H7 (cell line): Measurements from ENCODE around the gene KCND2. TPM values are rescaled to one million over a fixed set of nuclear protein-coding genes. Genes with fewer than 3 reads are reported as not detected.

Experiments
- DNase-seq: peaks from one replicate; pipeline ENCODE4 v3.0.0; 2012
- H3K27me3 ChIP-seq: 2 replicates; pipeline ENCODE4 v1.6.0; 2011; ENCODE audit warnings: mild to moderate bottlenecking, low read length; ENCODE audit not compliant: control insufficient read depth, insufficient read depth
- H3K36me3 ChIP-seq: replicated peaks from 2 replicates; pipeline ENCODE4 v1.5.1; 2011; ENCODE audit warnings: low read length; ENCODE audit not compliant: control insufficient read depth, insufficient read depth
- H3K4me3 ChIP-seq: 2 replicates; pipeline ENCODE4 v1.5.1; 2011; ENCODE audit warnings: low read depth, mild to moderate bottlenecking, control low read depth, low read length, moderate library complexity; ENCODE audit not compliant: insufficient read depth
- total RNA-seq: library from RNA; depleted of rRNA; stranded (reverse); fragments of >200 nt; shearing (Covaris generic); gene quantifications from 2 replicates; pipeline ENCODE4 v1.2.3, GENCODE V29; 2014

The KCND2 gene
- total RNA-seq, 1 experiment from 2014 or later, result 3.4 TPM

DNA sequence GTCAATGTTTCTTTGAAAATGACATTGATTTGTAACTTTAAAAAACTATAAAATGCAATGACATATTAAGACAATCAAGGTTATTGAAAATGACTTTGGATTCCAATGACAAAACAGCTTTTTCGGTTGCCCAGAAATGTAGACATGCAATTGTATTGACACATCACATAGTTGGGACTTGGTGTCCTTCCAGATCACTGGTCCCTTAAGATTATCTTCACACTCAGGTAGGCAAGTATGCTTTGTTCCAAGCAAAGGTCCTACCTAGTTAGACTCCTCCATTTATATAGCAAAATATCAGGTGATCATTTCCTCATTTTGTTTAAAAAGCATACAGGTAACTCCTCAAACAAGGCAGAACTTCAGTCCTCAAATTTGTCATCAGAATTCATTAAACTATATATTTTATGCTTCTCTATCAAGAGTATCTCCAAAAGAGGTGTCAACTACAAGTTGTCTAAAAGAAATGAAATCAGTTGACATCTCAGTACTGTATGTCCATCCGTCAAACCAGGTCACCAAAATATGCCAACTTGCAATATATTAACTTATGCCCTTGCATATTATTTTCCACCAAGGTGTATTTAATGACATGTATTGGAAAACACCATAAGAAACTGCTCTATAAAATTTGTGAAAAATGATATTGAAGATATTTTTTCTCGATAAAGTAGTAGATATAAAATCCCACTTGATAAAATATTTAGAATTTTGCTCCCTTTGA, 520.4 kb downstream of the KCND2 start:
- Histone ChIP-seq H3K4me3 (no peak overlapping the region), H3K36me3 (no peaks in the 10 kb centered on the region), H3K27me3 (no peaks in the 10 kb centered on the region)
- no peak for DNase-seq

DNA sequence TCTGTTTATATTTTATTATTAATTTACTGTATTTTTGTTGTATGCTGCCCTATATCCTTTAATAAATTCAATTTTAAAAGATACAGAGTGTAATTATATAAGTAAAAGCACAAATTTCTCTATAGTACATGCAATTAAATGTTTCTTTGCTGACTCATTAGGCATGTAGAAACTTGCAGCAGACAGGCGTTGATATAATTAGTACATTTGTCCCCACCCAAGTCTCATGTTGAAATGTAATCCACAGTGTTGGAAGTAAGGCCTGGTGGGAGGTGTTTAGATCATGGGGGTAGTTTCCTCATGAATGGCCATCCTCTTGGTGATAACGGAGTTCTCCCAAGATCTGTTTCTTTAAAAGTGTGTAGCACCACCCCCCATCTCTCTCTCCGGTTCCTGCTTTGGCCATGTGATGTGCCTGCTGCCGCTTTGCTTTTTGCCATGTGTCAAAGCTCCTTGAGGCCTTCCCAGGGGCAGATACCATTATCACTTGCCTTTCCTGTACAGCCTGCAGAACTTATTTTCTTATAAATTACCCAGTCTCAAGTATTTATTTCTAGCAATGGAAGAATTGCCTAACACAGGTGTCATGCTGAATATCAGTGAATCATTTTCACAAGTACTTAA, 521.2 kb downstream of the KCND2 start:
- no peaks in the 10 kb centered on the region for H3K27me3 ChIP-seq
- no peaks in the 10 kb centered on the region for H3K36me3 ChIP-seq
- H3K4me3 ChIP-seq, result no peak overlapping the region
- DNase-seq, result no peak

DNA sequence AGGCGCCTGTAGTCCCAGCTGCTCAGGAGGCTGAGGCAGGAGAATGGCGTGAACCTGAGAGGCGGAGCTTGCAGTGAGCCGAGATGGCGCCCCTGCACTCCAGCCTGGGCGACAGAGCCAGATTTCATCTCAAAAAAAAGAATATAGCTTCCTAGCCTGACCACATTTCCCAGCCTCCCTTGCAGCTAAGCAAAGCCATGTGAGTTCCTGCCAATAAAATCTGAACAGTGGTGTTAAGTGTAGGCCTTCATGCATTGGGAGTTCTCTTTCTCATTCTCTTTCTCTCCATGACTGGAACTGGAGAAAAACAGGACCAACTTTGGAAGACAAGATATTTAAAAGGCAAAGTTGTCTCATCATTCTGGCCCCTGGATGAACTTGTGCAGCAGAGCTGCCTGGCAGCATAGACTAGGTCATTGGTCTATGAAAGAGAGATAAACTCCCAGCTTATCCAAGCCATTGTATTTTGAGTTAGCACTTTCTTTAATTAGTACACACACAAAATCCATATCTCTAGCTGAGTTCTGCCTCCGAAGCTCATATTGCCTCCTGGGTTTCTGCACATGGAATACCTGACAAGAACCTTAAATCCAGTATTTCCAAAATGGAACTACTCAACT, 524.2 kb downstream of the KCND2 start:
- no peaks in the 10 kb centered on the region for H3K36me3 ChIP-seq
- H3K4me3 ChIP-seq, result no peak overlapping the region
- no peaks in the 10 kb centered on the region for H3K27me3 ChIP-seq
- no peak for DNase-seq

DNA sequence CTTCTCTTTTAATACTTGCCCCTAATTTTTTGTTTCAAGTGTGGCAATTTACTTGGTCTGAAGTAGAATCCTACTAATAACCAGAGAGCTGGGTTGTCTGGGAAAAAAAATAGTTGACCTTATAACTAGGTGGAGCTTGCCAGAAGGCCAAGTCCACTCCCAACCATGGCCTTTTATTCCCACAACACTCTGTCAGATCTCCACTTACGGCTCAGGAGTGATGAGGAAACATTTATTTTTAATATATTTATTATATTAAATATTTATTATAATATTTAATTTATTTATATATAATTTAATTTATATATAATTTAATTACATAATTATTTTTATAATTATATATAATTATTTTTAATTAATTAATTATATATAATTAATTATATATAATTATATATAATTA, 526.2 kb downstream of the KCND2 start:
- Histone ChIP-seq H3K36me3 (no peaks in the 10 kb centered on the region), H3K4me3 (no peak overlapping the region), H3K27me3 (no peaks in the 10 kb centered on the region)
- no peak for DNase-seq
